ENCODE data around the gene MRPS31.

Gene MRPS31

GRCh38 chr13:40770934-40771618 is at the start of gene MRPS31:
TSS of gene MRPS31 (minus strand) at chr13:40771190. CDS start at chr13:40771136, 54 bp downstream.
- peak; percentile 98 for DNase-seq (ENCODE audit: low read depth)

- no peak for DNase-seq (ENCODE audit: low read depth)
These were observed 48.9 kb upstream of the MRPS31 start for GRCh38 chr13:40819797-40820315.

- DNase-seq (ENCODE audit: low read depth), result no peak
These were observed 47.9 kb upstream of the MRPS31 start for GRCh38 chr13:40818926-40819325.

GRCh38 chr13:40814803-40815202 is 43.8 kb upstream of the MRPS31 start:
- peak; percentile 13 for DNase-seq (ENCODE audit: low read depth)

GRCh38 chr13:40813667-40814454 is 42.9 kb upstream of the MRPS31 start:
- DNase-seq (ENCODE audit: low read depth), result peak; percentile 67

GRCh38 chr13:40812724-40813445 is 41.9 kb upstream of the MRPS31 start:
- peak; percentile 88 for DNase-seq (ENCODE audit: low read depth)

GRCh38 chr13:40812102-40812501 is 41.1 kb upstream of the MRPS31 start:
- DNase-seq (ENCODE audit: low read depth), result no peak

- DNase-seq (ENCODE audit: low read depth), result no peak
These were observed 38.5 kb upstream of the MRPS31 start for GRCh38 chr13:40809471-40809870.

- no peak for DNase-seq (ENCODE audit: low read depth)
These were observed 35.3 kb upstream of the MRPS31 start for GRCh38 chr13:40806241-40806640.

GRCh38 chr13:40803316-40803715 is 32.3 kb upstream of the MRPS31 start:
- DNase-seq (ENCODE audit: low read depth), result no peak

- no peak for DNase-seq (ENCODE audit: low read depth)
These were observed 30.5 kb upstream of the MRPS31 start for GRCh38 chr13:40801255-40802217.

GRCh38 chr13:40800559-40800958 is 29.6 kb upstream of the MRPS31 start:
- DNase-seq (ENCODE audit: low read depth), result no peak

- no peak for DNase-seq (ENCODE audit: low read depth)
These were observed 28.5 kb upstream of the MRPS31 start for GRCh38 chr13:40799508-40799907.

- no peak for DNase-seq (ENCODE audit: low read depth)
These were observed 27.4 kb upstream of the MRPS31 start for GRCh38 chr13:40798380-40798779.

GRCh38 chr13:40796649-40797048 is 25.7 kb upstream of the MRPS31 start:
- no peak for DNase-seq (ENCODE audit: low read depth)

- no peak for DNase-seq (ENCODE audit: low read depth)
These were observed 23.7 kb upstream of the MRPS31 start for GRCh38 chr13:40794414-40795368.

GRCh38 chr13:40793339-40793738 is 22.3 kb upstream of the MRPS31 start:
- DNase-seq (ENCODE audit: low read depth), result no peak

GRCh38 chr13:40792284-40793051 is 21.5 kb upstream of the MRPS31 start:
- no peak for DNase-seq (ENCODE audit: low read depth)

- peak; percentile 11 for DNase-seq (ENCODE audit: low read depth)
These were observed 19.2 kb upstream of the MRPS31 start for GRCh38 chr13:40790154-40790616.
